GM18505 (cell line): ENCODE measurements around the gene UBAC2.
"Not testable (repeated sequence)": the region's sequence is repeated elsewhere in the genome, so short reads cannot be mapped to it uniquely, and the experiment has no call there.

Source experiments
- ATAC-seq: cut with Tn5 transposase; IDR thresholded peaks from one replicate; pipeline ENCODE4 v1.9.1; 2021; ENCODE audit not compliant: unreplicated experiment
- POLR2A ChIP-seq: IDR thresholded peaks from 4 replicates; pipeline ENCODE4 v1.6.1; 2011; ENCODE audit warnings: borderline replicate concordance; ENCODE audit not compliant: insufficient read depth, insufficient read length; ENCODE audit errors: extremely low read depth

Gene UBAC2

DNA sequence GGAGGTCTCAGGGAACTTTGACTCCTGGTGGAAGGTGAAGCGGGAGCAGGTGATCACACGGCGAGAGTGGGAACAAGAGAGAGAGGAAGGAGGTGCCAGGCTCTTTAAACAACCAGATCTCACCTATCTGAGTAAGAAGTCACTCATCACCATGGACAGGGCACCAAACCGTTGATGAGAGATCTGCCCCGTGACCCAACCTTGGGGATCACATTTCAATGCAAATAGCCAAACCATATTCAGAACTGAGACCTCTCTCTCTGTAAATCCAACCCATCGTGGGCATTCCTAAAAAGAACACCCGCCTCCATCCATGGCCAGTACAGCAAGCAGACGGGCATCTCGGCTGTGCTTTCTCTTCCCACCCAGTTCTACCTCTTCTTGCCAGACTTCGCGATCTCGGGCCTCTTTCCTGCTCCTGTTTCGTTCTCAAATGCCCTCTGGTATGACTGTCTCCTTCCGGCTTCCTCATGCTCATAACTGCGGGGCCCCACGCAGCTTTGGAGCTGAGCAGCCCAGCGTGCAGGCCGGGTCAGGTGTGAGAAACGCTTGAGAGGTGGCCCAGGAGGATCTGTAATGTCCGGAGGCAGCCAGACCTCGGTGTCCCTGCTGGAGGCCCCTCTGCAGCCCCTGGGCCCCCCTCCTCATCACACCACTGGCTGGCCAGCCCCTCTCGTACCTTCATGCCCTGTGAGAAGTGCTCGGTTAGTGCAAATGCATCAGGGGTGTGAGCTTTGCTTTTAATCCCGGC is 203.5 kb downstream of the UBAC2 start:
- no peak for ATAC-seq
- no peak for TF ChIP-seq POLR2A

DNA sequence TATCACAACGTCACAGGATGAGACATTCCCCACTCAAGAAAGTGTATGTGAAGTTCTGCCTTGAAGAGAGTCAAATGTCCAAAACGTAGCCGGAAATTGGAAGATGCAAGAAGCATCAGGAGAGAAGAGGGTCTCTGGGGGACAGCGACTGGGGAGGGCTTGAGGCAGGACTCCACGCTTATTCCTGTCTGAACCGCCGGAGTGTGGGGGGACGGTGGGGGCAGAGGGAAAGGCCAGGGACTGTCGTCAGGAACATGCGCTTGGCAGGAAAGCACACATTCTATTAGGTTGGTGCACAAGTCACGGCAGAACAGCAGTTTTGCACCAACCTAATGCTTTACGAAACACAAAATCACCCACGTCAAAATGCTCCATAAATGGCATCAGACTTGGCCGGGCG is 205.3 kb downstream of the UBAC2 start:
- no peak for TF ChIP-seq POLR2A
- ATAC-seq: no peak

DNA sequence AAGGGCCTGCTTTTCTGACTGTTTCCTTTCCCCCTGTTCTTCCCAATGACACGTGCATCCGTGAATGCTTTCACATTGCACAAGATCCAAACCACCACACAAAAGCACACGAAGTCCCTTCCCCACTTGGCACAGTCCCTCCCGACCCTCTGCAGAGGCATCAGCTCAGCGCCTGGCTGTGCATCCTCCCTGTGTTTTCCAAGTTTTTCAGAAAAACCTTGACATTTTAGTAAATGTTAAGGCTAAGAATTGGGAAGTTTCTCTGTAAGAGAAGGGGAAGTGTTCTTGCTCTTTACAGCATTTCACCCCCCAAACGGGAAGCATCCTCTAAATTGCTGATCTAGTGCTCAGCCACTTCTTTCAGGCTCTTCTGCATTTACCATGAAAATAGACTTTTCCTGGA is 206.1 kb downstream of the UBAC2 start:
- no peak for TF ChIP-seq POLR2A

DNA sequence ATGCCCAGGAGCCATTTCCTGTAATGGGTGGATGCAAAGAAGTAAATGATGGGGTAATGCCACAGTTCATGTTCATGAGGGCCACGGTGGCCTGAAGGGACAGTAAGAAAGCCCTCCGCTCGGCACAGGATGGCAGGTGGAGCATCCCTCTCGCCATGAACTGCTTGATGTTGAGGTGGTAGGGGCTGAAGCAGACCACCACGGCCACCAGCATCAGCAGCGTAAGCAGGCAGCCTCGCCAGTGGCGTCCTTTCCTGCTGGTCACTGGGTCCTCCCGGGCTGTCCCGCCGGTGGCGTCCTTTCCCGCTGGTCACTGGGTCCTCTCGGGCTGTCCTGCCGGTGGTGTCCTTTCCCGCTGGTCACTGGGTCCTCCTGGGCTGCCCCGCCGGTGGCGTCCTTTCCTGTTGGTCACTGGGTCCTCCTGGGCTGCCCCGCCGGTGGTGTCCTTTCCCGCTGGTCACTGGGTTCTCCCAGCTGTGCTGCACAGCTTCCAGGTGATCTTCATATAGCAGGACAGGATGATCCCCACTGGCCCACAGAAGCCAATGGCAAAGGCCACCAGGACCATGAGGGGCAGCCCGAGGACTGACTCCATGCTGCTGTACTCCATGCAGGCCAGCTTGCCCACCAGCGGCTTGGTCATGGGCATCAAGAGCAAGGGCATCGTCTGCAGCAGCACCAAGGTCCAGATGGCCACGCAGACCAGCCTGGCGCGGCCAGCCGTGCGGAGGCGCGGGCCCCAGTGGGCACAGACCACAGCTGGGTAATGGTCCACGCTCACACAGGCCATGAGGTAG is 207.4 kb downstream of the UBAC2 start:
- no peak for ATAC-seq
- no peak for TF ChIP-seq POLR2A

More for the DNA sequence above, 206.1 kb downstream of the UBAC2 start:
- ATAC-seq: no peak

DNA sequence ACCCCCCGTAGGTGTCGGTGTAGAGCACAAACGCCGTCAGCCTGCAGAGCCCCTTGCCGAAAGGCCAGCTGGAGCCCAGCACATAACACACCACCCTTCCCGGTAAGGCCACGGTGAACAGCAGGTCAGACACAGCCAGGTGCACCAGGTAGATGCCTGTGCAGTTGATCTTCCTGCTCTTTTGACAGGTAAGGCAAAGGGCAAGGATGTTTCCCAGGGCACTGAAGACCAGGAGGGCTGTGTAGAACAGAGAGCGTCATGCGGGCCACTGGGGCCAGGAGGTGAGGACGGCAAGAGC is 208.0 kb downstream of the UBAC2 start:
- no peak for ATAC-seq
- TF ChIP-seq POLR2A: no peak

DNA sequence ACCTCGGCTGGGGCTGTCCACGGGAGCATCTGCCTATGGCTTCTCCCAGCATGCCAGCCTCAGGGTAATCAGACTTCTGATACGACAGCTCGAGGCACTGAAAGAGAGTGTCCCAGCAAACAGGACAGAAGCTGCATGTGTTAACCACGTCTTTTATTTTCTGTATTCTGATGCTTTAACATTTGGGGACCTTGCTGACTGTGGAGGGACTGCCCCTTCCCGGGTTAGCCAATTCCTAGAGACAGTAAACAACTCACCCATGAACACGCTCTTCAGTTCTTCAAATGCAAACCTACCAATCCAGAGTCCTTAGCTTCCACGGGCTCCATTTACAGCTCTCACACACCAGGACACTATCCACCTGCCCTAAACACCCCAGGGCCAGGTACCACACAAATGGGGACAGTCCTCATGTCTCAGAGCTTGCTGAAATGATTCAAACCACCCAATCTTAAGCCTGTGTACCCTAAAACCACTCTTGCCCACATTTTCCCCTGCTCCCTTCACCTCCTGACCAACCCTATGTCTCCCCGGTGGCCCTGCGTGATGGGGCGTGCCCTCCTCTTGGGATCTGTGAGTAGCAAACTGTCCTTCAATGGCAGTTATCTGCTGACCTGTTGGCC is 208.9 kb downstream of the UBAC2 start:
- not testable (repeated sequence) for ATAC-seq

DNA sequence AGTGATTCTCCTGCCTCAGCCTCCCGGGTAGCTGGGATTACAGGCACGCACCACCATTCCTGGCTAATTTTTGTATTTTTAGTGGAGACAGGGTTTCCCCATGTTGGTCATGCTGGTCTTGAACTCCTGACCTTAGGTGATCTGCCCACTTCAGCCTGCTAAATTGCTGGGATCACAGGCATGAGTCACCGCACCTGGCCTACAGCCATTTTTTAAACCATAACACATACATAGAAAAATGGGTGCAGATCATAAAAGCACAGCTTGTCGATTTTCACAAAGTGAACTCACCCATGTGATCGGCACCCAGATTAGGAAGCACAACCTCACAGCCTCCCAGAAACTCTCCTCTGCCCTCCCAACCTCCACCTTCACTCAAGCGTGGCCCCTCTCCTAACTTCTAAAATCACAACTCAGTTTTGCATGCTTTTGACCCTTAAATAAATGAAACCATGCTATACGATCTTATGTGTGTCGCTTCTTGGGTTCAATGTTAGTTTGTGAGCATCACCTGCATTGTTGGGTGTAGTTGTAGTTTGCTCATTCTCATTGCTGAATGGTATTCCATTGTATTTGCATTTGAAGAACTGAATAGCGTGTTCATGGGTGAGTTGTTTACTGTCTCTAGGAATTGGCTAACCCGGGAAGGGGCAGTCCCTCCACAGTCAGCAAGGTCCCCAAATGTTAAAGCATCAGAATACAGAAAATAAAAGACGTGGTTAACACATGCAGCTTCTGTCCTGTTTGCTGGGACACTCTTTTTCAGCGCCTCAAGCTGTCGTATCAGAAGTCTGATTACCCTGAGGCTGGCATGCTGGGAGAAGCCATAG is 210.2 kb downstream of the UBAC2 start:
- not testable (repeated sequence) for ATAC-seq

DNA sequence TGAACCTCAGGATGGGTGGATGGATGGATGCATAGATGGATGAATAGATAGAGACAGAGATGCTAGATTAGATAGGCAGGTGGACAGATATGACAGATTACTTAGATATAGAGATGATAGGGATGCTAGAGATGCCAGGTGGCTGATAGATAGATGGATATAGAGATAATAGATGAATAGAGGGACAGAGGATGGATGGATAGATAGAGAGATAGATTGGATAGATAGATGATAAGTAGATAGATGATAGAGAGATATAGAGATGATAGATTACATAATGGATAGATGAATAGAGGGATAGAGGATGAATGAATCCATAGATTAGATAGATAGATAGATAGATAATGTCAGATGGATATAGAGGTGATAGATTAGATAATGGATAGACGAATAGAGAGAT is 212.2 kb downstream of the UBAC2 start:
- no peak for ATAC-seq
- TF ChIP-seq POLR2A: no peak

DNA sequence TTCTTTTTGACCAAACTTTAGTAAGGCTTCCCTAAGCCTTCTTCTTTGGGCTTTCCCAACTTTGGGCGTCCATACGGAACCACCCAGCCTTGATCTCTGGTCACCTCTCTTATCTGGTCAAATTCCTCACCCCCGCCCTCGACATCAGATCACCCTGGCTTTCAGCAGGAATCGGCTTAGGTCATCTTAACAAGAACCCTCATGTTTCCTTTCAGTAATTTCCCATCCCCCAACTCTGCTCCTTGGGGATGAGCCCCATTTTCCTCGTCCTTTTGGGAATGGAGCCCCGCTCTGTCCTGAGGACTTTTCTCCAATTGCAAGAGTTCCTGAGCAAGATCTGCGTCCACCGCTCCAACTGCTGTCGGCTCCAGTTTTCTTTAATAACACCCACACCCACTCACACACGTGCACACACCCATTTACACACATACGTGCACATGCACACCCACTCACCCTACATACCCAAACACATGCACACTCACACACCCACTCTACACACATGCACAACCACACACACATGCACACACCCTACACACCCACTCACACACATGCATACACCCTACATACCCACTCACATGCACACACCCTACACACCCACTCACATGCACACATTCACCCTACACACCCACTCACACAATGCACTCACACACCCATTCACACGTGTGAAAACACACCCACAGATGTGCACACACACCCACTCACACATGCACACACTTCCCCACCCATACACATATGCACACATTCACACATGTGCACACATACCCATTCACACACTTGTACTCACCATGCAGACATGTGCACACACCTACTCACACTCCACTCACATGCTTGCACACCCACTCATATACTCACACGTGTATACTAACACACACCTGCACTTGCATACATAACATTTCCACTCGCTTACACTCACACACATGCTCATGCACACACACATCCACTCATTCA is 213.7 kb downstream of the UBAC2 start:
- no peak for ATAC-seq
- TF ChIP-seq POLR2A: no peak

DNA sequence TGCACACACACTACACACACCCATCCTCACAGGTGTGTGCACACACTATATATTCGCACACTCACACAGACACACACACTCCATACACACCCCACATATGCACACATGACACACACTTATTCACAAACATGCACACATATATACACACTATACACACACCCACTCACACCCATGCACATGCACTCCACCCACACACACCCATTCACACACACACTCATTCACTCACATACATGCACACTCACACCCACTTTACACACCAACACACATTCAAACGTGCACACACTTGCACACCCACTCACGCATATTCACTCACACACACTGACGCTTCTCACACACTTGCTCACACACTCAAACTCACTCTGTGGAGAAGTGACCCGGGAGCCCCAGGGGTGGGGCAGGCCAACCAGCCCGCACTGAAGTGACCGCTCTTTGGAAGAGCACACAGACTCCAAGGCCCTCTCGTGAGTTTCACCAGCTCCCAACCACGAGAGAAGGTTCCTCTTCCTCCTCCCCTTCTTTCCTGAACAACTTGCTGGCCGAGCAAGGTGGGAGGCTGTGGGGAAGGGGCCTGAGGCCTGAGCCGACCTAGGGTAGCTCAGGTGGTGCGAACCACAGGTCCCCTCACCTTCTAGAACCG is 214.5 kb downstream of the UBAC2 start:
- no peak for TF ChIP-seq POLR2A
- no peak for ATAC-seq

DNA sequence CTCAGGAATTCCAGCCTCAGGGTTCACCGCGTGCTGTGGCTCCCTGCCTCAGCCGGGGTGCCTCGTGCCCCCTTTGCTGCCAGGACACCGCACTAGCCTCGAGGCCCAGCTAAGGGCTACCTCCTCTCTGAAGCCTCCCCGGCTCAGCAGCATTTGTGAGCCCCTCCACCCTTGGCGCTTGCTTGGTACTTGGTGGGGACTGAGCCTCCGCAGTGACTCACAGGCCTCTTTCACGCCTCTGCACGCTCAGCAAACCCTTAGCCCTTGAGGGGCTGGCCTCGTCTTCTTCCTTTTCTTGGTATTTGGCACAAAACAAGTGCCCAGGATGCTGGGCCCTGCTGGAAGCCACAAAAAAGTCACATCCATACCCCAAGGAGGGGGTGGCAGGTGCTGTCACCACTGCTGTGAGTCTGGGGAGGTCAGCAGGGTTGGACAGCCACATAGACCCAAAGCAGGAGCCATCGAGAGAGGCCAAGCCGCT is 215.2 kb downstream of the UBAC2 start:
- no peak for TF ChIP-seq POLR2A
- ATAC-seq: no peak
